CD4-positive, alpha-beta T cell treated with Interleukin-17A for 1 hour (primary cell): ENCODE results near the gene TBC1D22A.

Experiments used
- DNase-seq: peaks from one replicate; pipeline ENCODE4 v3.0.0-alpha.2; 2020

The TBC1D22A gene

DNA sequence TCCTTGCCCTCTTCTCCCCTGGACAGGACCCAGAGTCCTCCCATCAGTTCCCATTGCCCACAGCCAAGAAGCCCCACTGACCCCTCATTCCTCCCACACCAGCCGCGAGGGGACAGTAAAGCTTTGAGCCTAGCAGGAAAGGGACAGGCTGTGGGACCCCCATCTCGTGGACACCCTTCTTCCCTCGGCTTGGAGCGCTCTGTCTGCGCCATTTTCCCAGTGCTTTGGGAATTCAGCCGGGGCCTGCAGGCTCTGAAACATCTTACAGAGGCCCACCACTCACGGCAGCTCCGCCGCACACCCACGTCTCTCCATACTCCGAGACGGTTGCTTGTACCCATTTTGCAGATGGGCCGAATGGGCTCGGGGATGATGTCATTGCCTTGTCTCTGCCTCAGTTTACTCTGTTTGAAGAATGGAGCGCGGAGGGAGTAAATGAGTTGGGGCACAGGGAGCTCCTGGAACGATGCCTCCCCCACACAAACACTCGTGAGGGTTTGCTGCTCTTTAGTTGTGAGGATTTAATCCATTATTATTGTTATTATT, 447.7 kb downstream of the TBC1D22A start:
- no peak for DNase-seq

DNA sequence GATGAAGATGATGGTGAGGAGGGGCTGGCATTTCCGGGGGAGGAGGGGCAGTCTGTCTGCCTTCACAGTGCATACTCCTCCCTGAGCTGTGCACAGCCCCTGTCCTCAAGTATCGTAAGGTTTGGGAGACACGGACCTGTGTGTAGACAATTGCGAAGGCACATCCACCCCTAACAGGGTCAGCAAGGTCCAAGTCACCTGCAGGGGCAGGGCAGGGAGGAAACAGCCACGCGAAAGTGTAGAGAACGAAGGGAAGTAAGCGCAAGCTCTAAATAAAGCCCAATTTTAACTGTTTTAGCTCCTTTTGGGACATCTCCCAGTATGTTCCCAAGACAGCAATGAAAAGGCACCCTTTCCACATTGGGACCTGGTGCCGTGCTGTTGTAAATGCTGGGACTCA, 448.2 kb downstream of the TBC1D22A start:
- DNase-seq: no peak

DNA sequence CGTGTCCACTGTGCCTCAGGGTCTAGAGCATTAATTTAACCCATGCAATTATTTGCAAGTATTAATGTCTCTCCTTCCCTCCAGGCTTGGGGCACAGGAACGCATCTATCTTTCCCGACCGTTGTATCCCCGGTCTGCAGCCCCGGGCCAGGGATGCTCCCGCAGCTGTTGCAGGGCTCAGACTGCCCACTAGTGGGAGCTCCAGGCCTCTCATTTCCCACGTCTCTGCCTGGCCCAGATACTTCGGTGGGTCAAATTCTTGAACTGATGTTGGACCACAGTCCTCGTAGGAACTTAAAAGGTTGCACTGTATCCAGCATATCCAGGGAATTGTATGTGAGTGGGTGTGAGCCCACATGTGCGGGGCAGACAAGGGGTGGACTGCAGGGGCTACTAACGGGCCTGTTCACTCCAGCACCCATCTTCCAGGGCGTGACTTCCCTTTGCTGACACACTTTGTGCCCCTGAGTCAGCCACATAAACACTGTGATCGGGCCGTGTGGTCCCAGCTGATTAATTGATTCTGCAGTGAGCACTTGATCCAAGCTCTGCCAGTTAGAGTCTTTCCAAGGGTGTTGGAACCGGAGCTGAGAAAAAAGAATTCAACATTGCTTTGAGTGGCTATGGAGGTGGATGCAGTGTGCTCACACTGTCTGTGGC, 451.3 kb downstream of the TBC1D22A start:
- DNase-seq: peak; percentile 24

DNA sequence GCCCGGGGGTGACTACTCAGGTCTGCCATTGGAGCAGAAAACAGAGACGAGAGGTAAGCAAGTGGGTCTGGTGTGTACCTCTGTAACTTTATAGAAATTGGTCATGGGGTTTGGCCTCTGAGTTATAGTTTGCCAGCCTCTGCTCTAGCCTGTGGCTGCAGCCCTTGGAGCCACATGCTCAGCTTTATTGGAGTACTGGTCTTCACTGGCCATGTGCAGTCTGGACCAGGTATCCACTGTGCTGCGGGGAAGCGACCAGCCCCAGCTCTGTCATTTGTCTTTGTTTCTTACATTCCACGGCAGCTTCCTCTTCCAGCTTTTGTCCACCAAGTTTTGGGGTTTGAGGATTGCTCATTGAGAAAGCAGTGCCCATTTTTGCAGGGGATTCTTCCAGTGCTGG, 453.4 kb downstream of the TBC1D22A start:
- no peak for DNase-seq

DNA sequence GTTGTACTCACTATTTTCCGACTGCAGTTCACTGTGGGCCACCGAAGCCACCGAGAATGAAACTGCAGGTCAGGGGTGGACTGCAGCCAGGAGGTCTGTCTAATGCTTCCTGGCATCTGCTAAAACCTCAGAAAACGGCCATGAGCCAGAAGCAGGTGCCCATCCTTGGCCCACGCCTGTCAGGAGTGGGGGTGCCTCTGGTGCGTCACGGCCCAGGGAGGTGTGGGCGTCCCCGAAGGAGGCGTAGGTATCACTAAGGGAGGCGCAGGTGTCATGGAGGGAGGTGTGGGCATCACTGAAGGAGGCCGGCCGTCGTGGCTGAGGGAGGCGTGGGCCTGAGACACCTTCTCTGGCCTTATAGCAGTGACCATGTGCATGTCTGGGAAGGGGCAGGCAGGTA, 456.2 kb downstream of the TBC1D22A start:
- no peak for DNase-seq

DNA sequence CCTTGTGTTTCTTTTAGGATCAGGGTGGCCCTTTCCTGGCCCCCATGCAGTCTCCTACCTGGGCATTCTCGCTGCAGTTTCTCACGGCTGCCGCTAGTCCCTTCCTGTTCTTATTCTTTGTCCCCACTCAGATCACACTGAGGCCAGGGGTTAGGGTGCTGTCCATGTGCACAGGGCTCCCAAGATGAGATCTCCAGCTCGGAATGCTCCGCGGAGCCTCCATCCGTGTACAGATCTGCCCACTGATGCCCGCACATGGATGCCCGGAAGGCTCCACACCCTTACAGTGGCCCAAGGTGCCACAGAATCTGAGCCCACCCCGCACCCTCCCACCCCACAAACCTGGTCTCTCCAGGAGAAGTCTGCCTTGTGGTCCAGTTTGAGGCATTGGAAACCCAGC, 457.3 kb downstream of the TBC1D22A start:
- DNase-seq: no peak

DNA sequence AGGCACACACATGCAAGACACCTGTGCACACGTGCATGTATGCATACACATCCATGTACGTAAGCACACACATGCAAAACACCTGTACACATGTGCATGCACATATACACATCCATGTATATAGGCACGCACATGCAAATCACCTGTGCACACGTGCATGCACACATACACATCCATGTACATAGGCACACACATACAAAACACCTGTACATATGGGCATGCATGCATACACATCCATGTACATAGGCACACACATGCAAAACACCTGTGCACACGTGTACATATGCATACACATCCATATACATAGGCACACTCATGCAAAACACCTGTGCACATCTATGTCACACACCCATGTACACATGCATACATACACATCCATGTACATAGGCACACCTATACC, 458.3 kb downstream of the TBC1D22A start:
- no peak for DNase-seq

DNA sequence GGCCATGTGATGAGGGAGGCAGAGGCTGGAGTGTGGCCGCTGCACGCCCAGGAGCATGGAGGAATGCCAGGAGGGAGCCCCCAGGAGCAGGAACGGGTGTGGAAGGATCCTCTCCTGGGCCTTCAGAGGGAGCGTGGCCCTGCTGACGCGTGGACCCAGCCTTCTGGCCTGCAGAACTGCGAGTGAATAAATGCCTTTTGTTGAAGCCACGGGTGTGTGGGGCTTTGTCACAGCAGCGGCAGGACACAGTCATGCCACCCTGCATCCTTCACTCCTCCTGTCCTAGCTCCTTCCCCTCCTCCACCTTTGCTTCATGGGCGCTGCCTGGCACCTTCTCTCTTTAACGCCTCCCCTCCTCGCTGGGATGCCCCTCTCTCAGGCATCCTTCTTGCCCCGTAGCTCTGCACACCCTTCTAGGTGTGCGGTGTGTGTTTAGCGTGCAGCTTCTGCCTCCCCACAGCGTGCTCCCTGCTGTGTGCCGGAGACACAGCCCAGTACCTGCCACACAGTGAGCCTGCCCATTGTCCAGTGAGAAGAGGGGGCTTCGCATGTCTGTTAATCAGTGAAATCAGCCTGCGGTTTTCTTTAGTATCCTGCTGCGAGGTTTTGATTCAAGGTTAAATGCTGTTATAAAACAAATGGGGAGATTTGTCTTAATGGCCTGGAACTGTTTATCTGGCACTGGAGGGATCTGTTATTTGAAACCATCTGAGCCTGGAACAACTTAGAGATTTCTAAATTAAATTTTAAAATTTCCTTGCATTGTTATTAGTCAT, 459.6 kb downstream of the TBC1D22A start:
- DNase-seq: no peak
